ENCODE results near the gene CDH18.

The CDH18 gene

GRCh38 chr5:19498852-19499251 is 489.1 kb downstream of the CDH18 start:
- no peaks in the 10 kb centered on the region for H3F3A ChIP-seq (ENCODE audit: low read depth)
- H3K9ac ChIP-seq (ENCODE audit: low read depth, low read length, poor library complexity, severe bottlenecking): no peak overlapping the region
- no peaks in the 10 kb centered on the region for H3K9me3 ChIP-seq (ENCODE audit: insufficient read depth, low read depth, low read length)
- no peak overlapping the region for H3K4me2 ChIP-seq (ENCODE audit: low read depth, low read length, poor library complexity, severe bottlenecking)
- no peaks in the 10 kb centered on the region for H3K9me2 ChIP-seq (replicated peaks; ENCODE audit: low read depth, low read length)
- H2AFZ ChIP-seq (ENCODE audit: low read length): no peak overlapping the region
- H4K20me1 ChIP-seq (ENCODE audit: insufficient read depth, low read length, poor library complexity, severe bottlenecking): no peaks in the 10 kb centered on the region
- no peaks in the 10 kb centered on the region for H3K27me3 ChIP-seq (ENCODE audit: insufficient read depth, low read length, poor library complexity, severe bottlenecking)
- H3K4me3 ChIP-seq (ENCODE audit: low read length, poor library complexity, severe bottlenecking): no peak overlapping the region
- no peak for TF ChIP-seq EZH2phosphoT487 (IDR thresholded peaks at IDR 0.05; ENCODE audit: borderline replicate concordance)
- TF ChIP-seq, protein P1, sequence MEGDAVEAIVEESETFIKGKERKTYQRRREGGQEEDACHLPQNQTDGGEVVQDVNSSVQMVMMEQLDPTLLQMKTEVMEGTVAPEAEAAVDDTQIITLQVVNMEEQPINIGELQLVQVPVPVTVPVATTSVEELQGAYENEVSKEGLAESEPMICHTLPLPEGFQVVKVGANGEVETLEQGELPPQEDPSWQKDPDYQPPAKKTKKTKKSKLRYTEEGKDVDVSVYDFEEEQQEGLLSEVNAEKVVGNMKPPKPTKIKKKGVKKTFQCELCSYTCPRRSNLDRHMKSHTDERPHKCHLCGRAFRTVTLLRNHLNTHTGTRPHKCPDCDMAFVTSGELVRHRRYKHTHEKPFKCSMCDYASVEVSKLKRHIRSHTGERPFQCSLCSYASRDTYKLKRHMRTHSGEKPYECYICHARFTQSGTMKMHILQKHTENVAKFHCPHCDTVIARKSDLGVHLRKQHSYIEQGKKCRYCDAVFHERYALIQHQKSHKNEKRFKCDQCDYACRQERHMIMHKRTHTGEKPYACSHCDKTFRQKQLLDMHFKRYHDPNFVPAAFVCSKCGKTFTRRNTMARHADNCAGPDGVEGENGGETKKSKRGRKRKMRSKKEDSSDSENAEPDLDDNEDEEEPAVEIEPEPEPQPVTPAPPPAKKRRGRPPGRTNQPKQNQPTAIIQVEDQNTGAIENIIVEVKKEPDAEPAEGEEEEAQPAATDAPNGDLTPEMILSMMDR (conservative IDR thresholded peaks at IDR 0.05; ENCODE audit: low read length): no peak
- no peaks in the 10 kb centered on the region for H3K4me1 ChIP-seq (ENCODE audit: insufficient read depth, low read length, poor library complexity, severe bottlenecking)
- no peaks in the 10 kb centered on the region for H3K36me3 ChIP-seq (ENCODE audit: insufficient read depth, low read length)
- no peaks in the 10 kb centered on the region for H3K79me2 ChIP-seq (ENCODE audit: insufficient read depth, low read length)

GRCh38 chr5:19497229-19497815 is 490.7 kb downstream of the CDH18 start:
- Histone ChIP-seq H4K20me1 (ENCODE audit: insufficient read depth, low read length, poor library complexity, severe bottlenecking) (no peaks in the 10 kb centered on the region), H2AFZ (ENCODE audit: low read length) (no peak overlapping the region), H3K4me3 (ENCODE audit: low read length, poor library complexity, severe bottlenecking) (no peak overlapping the region), H3K4me1 (ENCODE audit: insufficient read depth, low read length, poor library complexity, severe bottlenecking) (no peaks in the 10 kb centered on the region), H3K4me2 (ENCODE audit: low read depth, low read length, poor library complexity, severe bottlenecking) (no peak overlapping the region), H3K36me3 (ENCODE audit: insufficient read depth, low read length) (no peaks in the 10 kb centered on the region), H3K9me3 (ENCODE audit: insufficient read depth, low read depth, low read length) (no peaks in the 10 kb centered on the region), H3K79me2 (ENCODE audit: insufficient read depth, low read length) (no peaks in the 10 kb centered on the region), H3K27me3 (ENCODE audit: insufficient read depth, low read length, poor library complexity, severe bottlenecking) (no peaks in the 10 kb centered on the region), H3K9ac (ENCODE audit: low read depth, low read length, poor library complexity, severe bottlenecking) (no peak overlapping the region), H3K9me2 (replicated peaks; ENCODE audit: low read depth, low read length) (no peaks in the 10 kb centered on the region), H3F3A (ENCODE audit: low read depth) (no peaks in the 10 kb centered on the region)
- TF ChIP-seq, protein P1 (conservative IDR thresholded peaks at IDR 0.05; ENCODE audit: low read length): no peak
- TF ChIP-seq EZH2phosphoT487 (IDR thresholded peaks at IDR 0.05; ENCODE audit: borderline replicate concordance): no peak

- H3F3A ChIP-seq (ENCODE audit: low read depth): no peaks in the 10 kb centered on the region
- no peak overlapping the region for H3K4me2 ChIP-seq (ENCODE audit: low read depth, low read length, poor library complexity, severe bottlenecking)
- no peaks in the 10 kb centered on the region for H4K20me1 ChIP-seq (ENCODE audit: insufficient read depth, low read length, poor library complexity, severe bottlenecking)
- no peak overlapping the region for H2AFZ ChIP-seq (ENCODE audit: low read length)
- TF ChIP-seq, protein P1 (conservative IDR thresholded peaks at IDR 0.05; ENCODE audit: low read length): no peak
- TF ChIP-seq EZH2phosphoT487 (IDR thresholded peaks at IDR 0.05; ENCODE audit: borderline replicate concordance): no peak
- no peaks in the 10 kb centered on the region for H3K9me3 ChIP-seq (ENCODE audit: insufficient read depth, low read depth, low read length)
- H3K9ac ChIP-seq (ENCODE audit: low read depth, low read length, poor library complexity, severe bottlenecking): no peak overlapping the region
- no peaks in the 10 kb centered on the region for H3K4me1 ChIP-seq (ENCODE audit: insufficient read depth, low read length, poor library complexity, severe bottlenecking)
- no peak overlapping the region for H3K4me3 ChIP-seq (ENCODE audit: low read length, poor library complexity, severe bottlenecking)
- no peaks in the 10 kb centered on the region for H3K79me2 ChIP-seq (ENCODE audit: insufficient read depth, low read length)
- no peaks in the 10 kb centered on the region for H3K27me3 ChIP-seq (ENCODE audit: insufficient read depth, low read length, poor library complexity, severe bottlenecking)
- no peaks in the 10 kb centered on the region for H3K36me3 ChIP-seq (ENCODE audit: insufficient read depth, low read length)
- H3K9me2 ChIP-seq (replicated peaks; ENCODE audit: low read depth, low read length): no peaks in the 10 kb centered on the region
Observed at GRCh38 chr5:19496056-19496455, 491.9 kb downstream of the CDH18 start.
